ENCODE measurements around the gene SMOC1.

SMOC1 gene

DNA sequence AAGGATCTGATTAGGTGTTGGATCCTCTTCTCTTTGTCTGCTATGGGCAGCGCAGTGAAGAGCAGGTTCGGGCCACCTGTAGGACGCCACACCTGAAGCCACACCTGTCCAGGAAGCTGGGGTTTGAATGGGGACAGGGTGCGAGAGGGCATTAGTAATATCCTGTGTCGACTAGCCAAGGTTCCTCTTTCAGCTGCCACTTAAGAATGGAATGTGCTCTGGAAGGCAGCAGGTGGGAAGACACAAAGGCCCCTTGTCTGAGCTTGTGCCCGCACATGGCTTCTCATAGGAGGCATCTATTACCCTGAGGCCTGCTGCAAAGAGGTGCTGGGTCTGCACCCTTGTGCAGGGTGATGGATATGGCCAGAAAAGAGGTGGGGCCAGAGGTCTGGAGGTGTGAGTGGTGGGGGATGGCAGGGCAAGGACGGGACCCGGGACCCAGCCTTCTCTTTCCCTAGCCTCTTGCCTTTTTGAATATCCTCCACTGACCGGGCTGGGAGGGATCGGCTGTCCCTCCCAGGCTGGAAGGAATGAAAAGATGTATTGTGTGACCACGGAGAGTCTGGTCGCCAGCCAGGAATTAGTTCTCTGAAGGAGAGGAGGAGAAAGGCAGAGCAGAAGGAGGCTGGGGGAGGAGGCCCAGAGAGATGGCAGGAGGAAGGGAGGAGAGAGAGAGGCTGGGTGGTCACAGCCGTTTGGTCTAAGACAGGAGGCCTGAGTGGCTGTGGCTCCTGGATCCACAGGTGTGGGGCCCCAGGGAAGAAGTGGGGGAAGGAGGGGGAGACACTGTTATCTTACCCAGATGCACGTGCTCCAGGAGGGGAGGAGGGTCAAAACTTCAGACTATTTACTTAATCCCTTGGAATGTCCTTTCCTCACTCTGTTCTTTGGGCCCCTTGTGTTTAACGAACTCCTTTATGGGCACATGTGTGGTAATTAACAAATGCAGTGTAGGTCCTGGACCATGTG lies 101.5 kb downstream of the SMOC1 start:
- DNase-seq (ENCODE audit: low read depth in 1 of 2, low spot score in 1 of 2), result no peak

DNA sequence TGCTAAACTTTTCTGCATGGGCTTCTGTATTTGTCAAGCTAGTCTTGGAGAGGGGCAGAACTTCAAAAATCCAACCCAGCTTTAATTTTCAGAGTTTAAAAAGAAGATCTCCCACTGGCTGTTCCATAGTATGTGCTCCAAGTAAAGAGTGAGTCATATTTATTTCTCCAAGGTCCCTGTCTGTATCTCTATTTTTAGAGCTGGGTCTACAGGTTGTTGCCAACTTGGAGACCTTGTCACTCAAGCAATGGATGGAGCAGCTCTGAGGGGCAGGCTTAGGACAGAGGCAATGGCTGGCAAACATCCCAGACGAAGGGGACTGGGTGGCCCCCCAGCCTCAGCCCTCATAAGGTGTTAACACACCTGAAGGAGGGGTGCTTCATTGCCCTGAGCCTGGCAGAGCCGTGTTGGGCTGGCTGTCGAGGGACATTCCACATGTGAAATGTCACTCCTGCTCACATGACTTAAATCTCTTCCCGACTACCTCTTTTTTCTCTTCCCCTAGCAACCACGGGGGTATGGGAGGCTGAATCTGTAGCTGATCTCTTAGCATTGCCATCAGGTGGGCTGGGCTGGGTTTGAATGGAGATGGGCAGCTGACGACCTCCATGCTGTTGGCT lies 103.1 kb downstream of the SMOC1 start:
- DNase-seq (ENCODE audit: low read depth in 1 of 2, low spot score in 1 of 2), result no peak

DNA sequence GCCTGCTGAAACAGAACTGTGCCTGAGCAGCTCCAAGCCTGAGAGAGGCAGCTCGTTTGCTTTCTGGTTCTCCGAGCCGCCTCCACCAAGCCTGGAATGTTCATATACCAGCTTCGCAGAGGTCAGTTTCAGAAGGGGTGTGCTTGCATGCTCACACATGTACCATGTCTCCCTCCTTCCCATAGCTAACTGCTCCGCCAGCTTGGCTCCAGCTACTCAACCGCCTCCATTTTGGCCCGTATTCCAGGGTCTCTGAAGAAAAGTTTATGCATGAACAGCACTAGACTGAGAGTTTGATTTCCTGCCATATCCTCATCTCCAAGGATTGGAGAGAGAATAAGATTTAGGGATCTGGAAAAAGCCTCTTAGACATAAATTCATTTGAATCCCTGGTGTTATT lies 103.7 kb downstream of the SMOC1 start:
- no peak for DNase-seq (ENCODE audit: low read depth in 1 of 2, low spot score in 1 of 2)

DNA sequence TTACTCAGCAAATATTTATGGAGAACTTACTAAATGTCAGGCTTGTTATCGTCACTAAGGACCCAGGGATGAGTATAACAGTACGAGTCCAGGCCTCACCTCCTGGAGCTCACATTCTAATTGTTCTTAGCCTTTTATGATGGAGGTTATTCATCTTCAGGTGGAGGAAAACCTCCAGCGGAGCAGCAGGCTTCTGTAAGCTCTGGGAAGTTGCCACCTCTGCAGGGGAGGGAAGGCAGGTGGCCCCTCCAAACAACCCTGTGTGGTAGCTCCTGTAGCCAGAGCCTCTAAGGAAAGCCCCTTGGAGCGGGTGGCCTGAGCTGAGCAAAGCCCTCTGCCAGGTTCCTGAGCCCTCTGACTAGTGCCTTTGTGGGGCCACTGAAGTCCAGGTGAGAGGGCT lies 104.1 kb downstream of the SMOC1 start:
- DNase-seq (ENCODE audit: low read depth in 1 of 2, low spot score in 1 of 2), result no peak

DNA sequence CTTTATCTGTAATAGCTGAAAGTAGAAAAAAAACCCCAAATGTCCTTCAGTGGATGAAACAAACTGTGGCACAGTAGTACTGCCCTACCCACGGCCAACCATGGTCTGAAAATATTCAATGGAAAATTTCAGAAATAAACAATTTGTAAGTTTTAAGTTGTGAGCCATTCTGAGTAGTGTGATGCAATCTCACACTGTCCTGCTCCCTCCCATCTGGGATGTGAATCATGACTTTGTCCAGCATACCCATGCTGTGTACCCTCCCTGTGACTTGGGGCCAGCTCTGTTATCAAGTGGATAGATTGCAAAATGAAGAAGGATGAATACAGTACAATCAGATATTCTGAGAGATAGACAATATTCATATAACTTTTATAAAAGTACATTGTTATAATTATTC lies 106.2 kb downstream of the SMOC1 start:
- no peak for DNase-seq (ENCODE audit: low read depth in 1 of 2, low spot score in 1 of 2)

DNA sequence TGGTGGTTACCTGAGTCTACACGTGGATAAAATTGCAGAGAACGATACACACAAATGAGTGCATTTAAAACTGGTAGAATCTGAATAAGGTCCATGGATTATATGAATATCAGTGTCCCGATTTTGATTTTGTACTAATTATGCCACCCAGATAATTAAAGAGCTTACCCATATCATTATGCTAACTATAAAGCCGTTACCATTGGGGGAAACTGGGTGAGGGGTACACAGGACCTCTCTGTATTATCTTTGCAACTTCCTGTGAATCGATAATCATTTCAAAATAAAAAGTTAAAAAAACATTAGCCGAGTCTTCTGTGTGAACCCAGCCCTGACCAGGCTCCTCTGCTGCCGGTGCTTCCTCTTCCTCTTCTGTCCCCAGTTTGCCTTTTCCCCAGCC lies 107.1 kb downstream of the SMOC1 start:
- no peak for DNase-seq (ENCODE audit: low read depth in 1 of 2, low spot score in 1 of 2)

DNA sequence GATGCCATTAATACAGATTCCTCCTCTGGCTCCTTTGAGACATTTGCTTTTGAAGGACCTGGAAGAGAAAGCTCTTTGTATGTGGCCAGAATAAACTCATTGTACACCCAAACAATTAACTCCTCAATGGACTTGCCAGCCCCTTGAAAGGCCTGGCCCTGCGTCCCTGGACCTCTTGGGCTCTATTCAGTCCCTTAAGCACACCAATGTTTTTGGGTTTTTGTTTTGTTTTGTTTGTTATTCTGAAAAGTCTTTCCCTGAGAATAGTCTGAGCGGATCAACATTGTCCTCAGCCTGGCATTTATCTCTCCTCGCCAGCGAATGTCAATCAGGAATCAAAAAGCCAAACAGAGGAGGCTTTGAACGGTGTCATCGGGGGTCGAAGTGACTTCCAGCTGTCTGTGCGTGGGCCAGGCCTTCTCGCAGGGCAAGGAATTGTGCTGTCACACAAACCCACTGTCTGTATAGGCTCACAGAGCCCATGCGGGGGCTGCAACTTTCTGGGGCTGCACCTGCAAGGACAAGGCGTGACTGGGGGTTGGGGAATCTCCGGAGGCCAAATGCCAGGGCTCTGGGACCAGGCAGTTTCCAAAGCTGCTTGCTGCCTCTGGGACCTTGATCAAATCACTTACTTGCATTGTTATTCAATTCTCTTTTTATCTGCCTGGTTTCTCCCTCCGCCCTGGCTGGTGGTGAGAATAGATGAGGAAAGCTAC lies 108.3 kb downstream of the SMOC1 start:
- no peak for DNase-seq (ENCODE audit: low read depth in 1 of 2, low spot score in 1 of 2)

GRCh38 chr14:69988979-69989378 lies 109.8 kb downstream of the SMOC1 start:
- DNase-seq (ENCODE audit: low read depth in 1 of 2, low spot score in 1 of 2), result no peak

GRCh38 chr14:69989622-69990021 lies 110.4 kb downstream of the SMOC1 start:
- DNase-seq (ENCODE audit: low read depth in 1 of 2, low spot score in 1 of 2), result no peak

DNA sequence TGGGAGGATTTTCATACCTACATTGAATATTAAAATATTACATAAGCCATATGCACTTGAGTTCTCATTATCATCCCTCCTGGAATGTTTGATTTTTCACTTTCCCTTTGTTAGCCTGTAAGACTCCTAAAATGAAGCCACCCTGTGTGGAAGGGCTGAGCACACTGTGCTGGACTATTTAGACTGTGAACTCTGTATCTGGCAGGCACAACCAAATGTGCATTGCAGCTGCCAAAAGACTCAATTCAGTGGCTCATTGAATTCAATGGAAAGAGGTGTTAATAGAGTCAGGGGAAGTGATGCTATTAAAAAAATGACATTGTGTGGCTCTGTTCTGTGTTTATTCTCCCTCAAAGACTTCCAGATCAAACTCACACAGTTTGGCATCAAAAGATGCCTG lies 111.1 kb downstream of the SMOC1 start:
- no peak for DNase-seq (ENCODE audit: low read depth in 1 of 2, low spot score in 1 of 2)

DNA sequence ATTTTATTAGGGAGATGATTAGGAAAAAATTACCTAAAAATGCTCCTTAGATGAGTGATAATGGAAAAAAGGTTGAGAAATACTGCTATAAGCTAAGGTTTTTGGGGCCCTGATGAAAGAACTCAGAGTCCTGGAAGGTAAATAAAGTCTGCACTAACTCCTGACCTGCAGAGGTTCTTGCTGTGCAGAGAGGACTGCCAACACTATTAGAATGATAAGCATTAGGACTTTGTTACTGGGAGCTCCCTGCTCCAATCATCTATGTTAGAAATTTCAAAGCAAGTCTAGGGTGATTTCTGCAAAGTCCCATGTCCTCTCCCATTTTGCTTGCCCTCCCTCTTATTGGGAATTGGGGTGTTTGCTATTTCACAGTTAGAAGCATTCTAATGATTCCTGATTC lies 112.2 kb downstream of the SMOC1 start:
- DNase-seq (ENCODE audit: low read depth in 1 of 2, low spot score in 1 of 2), result no peak

- DNase-seq (ENCODE audit: low read depth in 1 of 2, low spot score in 1 of 2), result no peak
These were observed 113.3 kb downstream of the SMOC1 start for GRCh38 chr14:69992564-69992963.

- DNase-seq (ENCODE audit: low read depth in 1 of 2, low spot score in 1 of 2), result no peak
These were observed 114.1 kb downstream of the SMOC1 start for GRCh38 chr14:69993326-69993725.

GRCh38 chr14:69994002-69994401 lies 114.8 kb downstream of the SMOC1 start:
- no peak for DNase-seq (ENCODE audit: low read depth in 1 of 2, low spot score in 1 of 2)

DNA sequence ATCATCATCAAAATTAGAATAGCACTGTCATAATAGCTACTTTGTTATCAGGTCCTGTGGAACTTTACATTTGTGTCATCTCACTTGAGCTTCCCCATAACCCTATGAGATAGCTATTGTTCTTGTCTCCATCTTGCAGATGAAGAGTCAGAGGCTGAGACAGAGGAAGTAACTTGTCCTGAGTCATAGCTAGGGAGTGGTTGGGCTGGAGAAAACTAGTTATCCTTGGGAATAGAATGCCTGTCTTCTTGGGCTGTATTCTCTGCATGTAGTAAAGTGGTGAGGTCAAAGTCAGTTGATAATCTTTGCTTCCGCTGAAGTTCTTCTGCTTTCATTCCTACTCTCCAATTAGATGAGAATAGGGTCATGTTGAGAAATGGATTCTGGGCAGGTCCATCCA lies 117.0 kb downstream of the SMOC1 start:
- no peak for DNase-seq (ENCODE audit: low read depth in 1 of 2, low spot score in 1 of 2)

- DNase-seq (ENCODE audit: low read depth in 1 of 2, low spot score in 1 of 2), result no peak
These were observed 118.6 kb downstream of the SMOC1 start for GRCh38 chr14:69997849-69998248.

DNA sequence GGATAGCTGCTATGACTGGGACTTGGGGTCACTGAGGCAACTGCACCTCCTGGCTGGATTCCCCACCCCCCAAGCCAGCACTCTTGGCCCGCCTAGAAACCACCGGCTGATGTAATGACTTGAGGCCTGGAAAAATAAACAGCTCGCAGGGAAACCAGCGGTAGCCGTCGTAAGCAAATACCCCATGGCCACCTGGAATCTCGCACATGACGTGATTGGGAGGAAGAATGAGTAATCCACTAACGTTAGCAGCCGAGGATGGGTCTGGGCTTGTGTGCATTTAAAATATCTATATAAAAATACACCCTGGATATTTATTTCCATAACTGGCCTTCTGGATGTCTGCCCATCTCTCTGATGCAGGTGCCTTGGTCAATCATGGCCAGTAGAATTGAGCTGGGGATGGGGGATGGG lies 120.1 kb downstream of the SMOC1 start:
- no peak for DNase-seq (ENCODE audit: low read depth in 1 of 2, low spot score in 1 of 2)

GRCh38 chr14:70000601-70001000 lies 121.4 kb downstream of the SMOC1 start:
- no peak for DNase-seq (ENCODE audit: low read depth in 1 of 2, low spot score in 1 of 2)

GRCh38 chr14:70002589-70003346 lies 123.6 kb downstream of the SMOC1 start:
- DNase-seq (ENCODE audit: low read depth in 1 of 2, low spot score in 1 of 2), result no peak

- no peak for DNase-seq (ENCODE audit: low read depth in 1 of 2, low spot score in 1 of 2)
These were observed 125.6 kb downstream of the SMOC1 start for GRCh38 chr14:70004791-70005190.

DNA sequence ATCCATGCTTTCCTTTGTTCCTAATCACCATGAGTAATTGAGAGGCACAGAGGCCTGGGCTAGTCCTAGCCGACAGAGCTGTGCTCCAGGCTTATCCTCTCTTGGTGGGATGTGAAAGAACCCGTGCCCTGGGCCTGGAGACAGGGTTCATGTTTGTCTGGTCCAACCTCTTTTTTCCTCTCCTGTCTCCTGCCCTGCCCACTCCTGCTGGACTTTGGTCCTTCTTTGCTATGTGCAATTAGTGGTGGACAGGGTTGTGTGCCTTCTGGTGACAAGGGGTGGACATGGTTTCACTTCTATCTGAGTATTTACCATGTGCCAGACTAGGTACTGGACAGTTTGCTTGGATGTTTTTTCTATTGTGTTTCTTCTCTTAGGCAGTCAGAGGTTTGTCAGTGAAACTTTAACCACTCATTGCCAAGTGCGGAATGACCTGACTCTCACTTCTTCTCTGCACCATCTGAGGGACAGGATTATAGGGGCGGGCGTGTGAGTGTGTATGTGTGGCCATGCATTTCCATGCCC lies 126.1 kb downstream of the SMOC1 start:
- no peak for DNase-seq (ENCODE audit: low read depth in 1 of 2, low spot score in 1 of 2)

All from stimulated activated CD4-positive, alpha-beta T cell treated with anti-CD3 and anti-CD28 coated beads, Interleukin-15, amount 100 ng/mL, for 1 hour (primary cell).